Measurements from ENCODE around the gene ATP5MC2. TPM values are rescaled to one million over a fixed set of nuclear protein-coding genes. Genes with fewer than 3 reads are reported as not detected.

Gene ATP5MC2
- total and polyA plus RNA-seq, 10 of the 15 experiments (the other 5 are each of a cell fraction or from before 2014, with no cell fraction given), result 379 to 1,090 (median 525) TPM

- no peak for ATAC-seq
- H3K4me2 ChIP-seq (ENCODE audit: control insufficient read depth, insufficient read depth), result no peak overlapping the region
- no peak overlapping the region for H2AFZ ChIP-seq (ENCODE audit: control insufficient read depth, low read depth, low read length)
- FAIRE-seq, result no peak
- no peak overlapping the region for H3K27ac ChIP-seq (ENCODE audit: control insufficient read depth, insufficient read depth)
- SMC1A ChIA-PET (ENCODE audit: uncharacterized antibody, unreplicated experiment), result interaction anchor here (0.7 to 1.4 kb wide), 3 partner anchors 20 to 141 kb away, joined by 3 read pairs; no protein-coding TSS in a partner anchor
- no peaks in the 10 kb centered on the region for H3K36me3 ChIP-seq (ENCODE audit: control insufficient read depth in 2 of 2, insufficient read depth in 2 of 2, low read length in 1 of 2)
- no peaks in the 10 kb centered on the region for H3K27me3 ChIP-seq (replicated peaks in 1 of 2; ENCODE audit: control insufficient read depth in 2 of 2, insufficient read depth in 2 of 2, low read length in 1 of 2)
- H3K4me3 ChIP-seq, result no peak overlapping the region
- BruUV-seq (replicated peaks), result no TSS peak
- no peaks in the 10 kb centered on the region for H3K79me2 ChIP-seq (ENCODE audit: control insufficient read depth, insufficient read depth, low read length)
- in situ Hi-C loops (cut with MboI) (no loop called here), intact Hi-C loops (cut with micrococcal nuclease; ENCODE audit: unreplicated experiment) (no loop called here)
- H3K4me1 ChIP-seq (ENCODE audit: control insufficient read depth, insufficient read depth, low read length), result no peaks in the 10 kb centered on the region
- no peak for DNase-seq (ENCODE audit: low read depth, low spot score)
- POLR2A ChIA-PET, result no interaction called here
- no peak overlapping the region for H3K9ac ChIP-seq (ENCODE audit: control insufficient read depth, insufficient read depth, low read length)
- RAD21 ChIA-PET (ENCODE audit: unreplicated experiment), result no interaction called here
- CTCF ChIA-PET, result interaction anchor here (0.7 to 0.9 kb wide), 3 partner anchors 18 to 109 kb away, joined by 3 to 4 read pairs (median 3); no protein-coding TSS in a partner anchor
- 73% methylated on average over 1 of the region's 1 CpG for whole genome bisulfite sequencing (ENCODE audit: insufficient coverage, insufficient replicate concordance, low lambda C conversion rate, missing lambda C conversion rate)
- H4K20me1 ChIP-seq (ENCODE audit: control insufficient read depth, insufficient read depth), result no peaks in the 10 kb centered on the region
- no peaks in the 10 kb centered on the region for H3K9me3 ChIP-seq (replicated peaks; ENCODE audit: control insufficient read depth, insufficient read depth, low read length)
- TF ChIP-seq SIX5 (IDR thresholded peaks at IDR 0.05; ENCODE audit: low read depth, low read length, severe bottlenecking) (no peak), CHD4 (IDR thresholded peaks at IDR 0.05) (no peak), ATF2 (IDR thresholded peaks at IDR 0.05; ENCODE audit: low read length) (no peak), RBBP5 (conservative IDR thresholded peaks at IDR 0.05) (no peak), CHD1 (IDR thresholded peaks at IDR 0.05; ENCODE audit: low read depth, low read length) (no peak), ZBTB40 (IDR thresholded peaks at IDR 0.05; ENCODE audit: borderline replicate concordance) (no peak), MLLT1 (IDR thresholded peaks at IDR 0.05) (no peak), SREBF1 (IDR thresholded peaks at IDR 0.05; ENCODE audit: low read length) (no peak), IKZF1 (conservative IDR thresholded peaks at IDR 0.05) (no peak), IRF5 (IDR thresholded peaks at IDR 0.05; ENCODE audit: borderline replicate concordance) (no peak), BCL11A (IDR thresholded peaks at IDR 0.05; ENCODE audit: low read depth, low read length) (no peak), IRF4 (IDR thresholded peaks at IDR 0.05; ENCODE audit: low read depth, low read length) (no peak), MTA2 (IDR thresholded peaks at IDR 0.05; ENCODE audit: low read depth) (no peak), SUPT20H (IDR thresholded peaks at IDR 0.05; ENCODE audit: borderline replicate concordance, control insufficient read depth, low read depth, low read length) (no peak), MEF2B (IDR thresholded peaks at IDR 0.05; ENCODE audit: partially characterized antibody, poor library complexity, severe bottlenecking) (no peak), RB1 (IDR thresholded peaks at IDR 0.05; ENCODE audit: borderline replicate concordance) (no peak), PKNOX1 (IDR thresholded peaks at IDR 0.05) (no peak)
These were observed 23.5 kb downstream of the ATP5MC2 start for GRCh38 chr12:53652366-53652765.
